Mesothelial cell of epicardium (in vitro differentiated cells): ENCODE results near the gene PHTF2. TPM values are rescaled to one million over a fixed set of nuclear protein-coding genes. Genes with fewer than 3 reads are reported as not detected.

Experiments
- DNase-seq, 2 experiments: peaks; one replicate each; pipeline ENCODE4 v3.0.0; 2021; ENCODE audit warnings: low spot score in 2 of 2; ENCODE audit not compliant: unreplicated experiment in 2 of 2
- H3K27ac Mint-ChIP-seq: 2 replicates; pipeline ENCODE4 v1.8.0; 2021; ENCODE audit warnings: mixed read lengths
- H3K27me3 Mint-ChIP-seq: 2 replicates; pipeline ENCODE4 v1.8.0; 2021; ENCODE audit warnings: low read depth, mixed read lengths
- H3K36me3 Mint-ChIP-seq: 2 replicates; pipeline ENCODE4 v1.8.0; 2021; ENCODE audit warnings: mixed read lengths
- H3K4me1 Mint-ChIP-seq: 2 replicates; pipeline ENCODE4 v1.8.0; 2021; ENCODE audit warnings: mixed read lengths
- H3K4me3 Mint-ChIP-seq: 2 replicates; pipeline ENCODE4 v1.8.0; 2021; ENCODE audit warnings: mild to moderate bottlenecking, moderate library complexity, mixed read lengths
- H3K9me3 Mint-ChIP-seq: 2 replicates; pipeline ENCODE4 v1.8.0; 2021; ENCODE audit warnings: mixed read lengths
- total RNA-seq: library from RNA; stranded (reverse); gene quantifications from 3 replicates; pipeline ENCODE4 v1.2.1, GENCODE V29; 2021
- TF ChIP-seq, protein P1 (sequence below): fragments of 200-600 bp; sonication (generic); IDR thresholded peaks from one replicate; pipeline ENCODE4 v1.5.0; 2021; ENCODE audit warnings: antibody characterized with exemption; ENCODE audit not compliant: unreplicated experiment

The PHTF2 gene
- total RNA-seq, 1 donor from 2014 or later = 38.2 TPM

DNA sequence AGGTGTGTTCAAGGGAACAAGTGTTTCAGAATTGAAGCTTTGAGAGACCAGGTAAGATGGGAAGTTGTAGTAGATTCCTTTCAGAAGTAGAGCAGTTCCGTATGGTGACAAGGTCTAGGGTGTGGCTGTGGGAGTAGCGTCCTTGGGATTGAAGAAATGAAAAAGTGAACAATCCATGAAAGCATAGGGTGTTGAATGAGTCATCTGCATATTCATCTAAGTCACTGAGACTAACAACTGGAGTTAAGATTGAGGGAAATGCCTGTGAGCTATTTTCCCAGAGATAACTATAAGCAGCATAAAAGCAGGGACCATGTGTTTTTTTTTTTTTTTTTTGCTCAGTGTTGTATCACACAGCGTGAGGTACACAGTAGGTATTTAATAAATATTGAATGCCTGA is 134.8 kb downstream of the PHTF2 start:
- Mint-ChIP-seq H3K4me3 (no peak overlapping the region), H3K4me1 (peaks cover 15% of the 10 kb centered on the region), H3K36me3 (peaks cover 8% of the 10 kb centered on the region), H3K27me3 (no peaks in the 10 kb centered on the region), H3K9me3 (no peaks in the 10 kb centered on the region), H3K27ac (peak overlapping the region; percentile 26)
- TF ChIP-seq, protein P1, sequence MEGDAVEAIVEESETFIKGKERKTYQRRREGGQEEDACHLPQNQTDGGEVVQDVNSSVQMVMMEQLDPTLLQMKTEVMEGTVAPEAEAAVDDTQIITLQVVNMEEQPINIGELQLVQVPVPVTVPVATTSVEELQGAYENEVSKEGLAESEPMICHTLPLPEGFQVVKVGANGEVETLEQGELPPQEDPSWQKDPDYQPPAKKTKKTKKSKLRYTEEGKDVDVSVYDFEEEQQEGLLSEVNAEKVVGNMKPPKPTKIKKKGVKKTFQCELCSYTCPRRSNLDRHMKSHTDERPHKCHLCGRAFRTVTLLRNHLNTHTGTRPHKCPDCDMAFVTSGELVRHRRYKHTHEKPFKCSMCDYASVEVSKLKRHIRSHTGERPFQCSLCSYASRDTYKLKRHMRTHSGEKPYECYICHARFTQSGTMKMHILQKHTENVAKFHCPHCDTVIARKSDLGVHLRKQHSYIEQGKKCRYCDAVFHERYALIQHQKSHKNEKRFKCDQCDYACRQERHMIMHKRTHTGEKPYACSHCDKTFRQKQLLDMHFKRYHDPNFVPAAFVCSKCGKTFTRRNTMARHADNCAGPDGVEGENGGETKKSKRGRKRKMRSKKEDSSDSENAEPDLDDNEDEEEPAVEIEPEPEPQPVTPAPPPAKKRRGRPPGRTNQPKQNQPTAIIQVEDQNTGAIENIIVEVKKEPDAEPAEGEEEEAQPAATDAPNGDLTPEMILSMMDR = no peak
- DNase-seq = no peak

DNA sequence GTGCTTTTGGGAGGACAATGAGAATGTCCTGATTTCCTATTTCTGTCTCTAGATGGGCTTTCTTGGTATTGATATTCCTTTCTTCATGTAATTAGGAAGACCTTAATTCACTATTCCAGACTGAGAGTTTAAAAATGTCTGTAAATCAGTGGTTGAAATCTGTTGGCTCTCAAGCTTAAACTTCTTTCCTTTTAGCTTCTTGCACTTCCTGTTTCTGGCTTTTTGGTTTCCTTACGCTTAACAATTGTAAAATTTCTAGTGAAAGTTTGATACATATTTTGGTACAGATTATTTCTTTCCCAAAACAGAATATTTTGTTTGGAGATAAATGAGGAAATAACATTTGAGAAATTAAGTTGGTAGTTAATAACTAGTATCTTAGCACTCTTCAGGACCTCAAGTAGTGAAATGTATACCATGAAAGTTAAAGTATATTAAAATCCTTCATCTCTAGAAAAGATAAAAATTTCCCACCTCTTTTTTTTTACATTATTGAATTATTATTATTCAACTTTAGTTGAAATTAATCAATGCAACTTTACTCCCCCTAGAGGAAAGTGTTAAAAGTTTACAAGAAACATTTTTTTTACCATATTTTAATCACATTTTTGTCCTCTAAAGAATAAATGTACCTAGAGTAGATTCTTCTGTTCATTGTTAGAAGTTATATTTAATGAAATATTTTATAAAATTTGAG is 137.2 kb downstream of the PHTF2 start:
- Mint-ChIP-seq H3K27me3 (no peaks in the 10 kb centered on the region), H3K9me3 (no peaks in the 10 kb centered on the region), H3K27ac (no peak overlapping the region), H3K4me3 (no peak overlapping the region), H3K36me3 (peaks cover 6% of the 10 kb centered on the region), H3K4me1 (peaks cover 15% of the 10 kb centered on the region)
- no peak for DNase-seq
- TF ChIP-seq, protein P1 = peak; percentile 74

GRCh38 chr7:77940647-77941046 is 142.1 kb downstream of the PHTF2 start:
- no peaks in the 10 kb centered on the region for H3K9me3 Mint-ChIP-seq
- no peak overlapping the region for H3K4me3 Mint-ChIP-seq
- H3K27ac Mint-ChIP-seq = no peak overlapping the region
- peaks cover 11% of the 10 kb centered on the region for H3K36me3 Mint-ChIP-seq
- H3K4me1 Mint-ChIP-seq = peaks cover 6% of the 10 kb centered on the region
- no peaks in the 10 kb centered on the region for H3K27me3 Mint-ChIP-seq
- TF ChIP-seq, protein P1 = no peak
- peak in 1 of 2 experiments; percentile 40 for DNase-seq

- H3K36me3 Mint-ChIP-seq = peaks cover 11% of the 10 kb centered on the region
- H3K9me3 Mint-ChIP-seq = no peaks in the 10 kb centered on the region
- H3K27ac Mint-ChIP-seq = no peak overlapping the region
- peaks cover 4% of the 10 kb centered on the region for H3K4me1 Mint-ChIP-seq
- TF ChIP-seq, protein P1 = no peak
- H3K27me3 Mint-ChIP-seq = no peaks in the 10 kb centered on the region
- H3K4me3 Mint-ChIP-seq = no peak overlapping the region
- DNase-seq = no peak
These were observed 143.9 kb downstream of the PHTF2 start for GRCh38 chr7:77942431-77942830.

GRCh38 chr7:77944183-77945182 is 145.9 kb downstream of the PHTF2 start:
- TF ChIP-seq, protein P1 = no peak
- no peaks in the 10 kb centered on the region for H3K4me1 Mint-ChIP-seq
- H3K4me3 Mint-ChIP-seq = no peak overlapping the region
- H3K36me3 Mint-ChIP-seq = peaks cover 11% of the 10 kb centered on the region
- no peaks in the 10 kb centered on the region for H3K27me3 Mint-ChIP-seq
- no peaks in the 10 kb centered on the region for H3K9me3 Mint-ChIP-seq
- H3K27ac Mint-ChIP-seq = no peak overlapping the region
- DNase-seq = no peak
